GM12865 (cell line): Measurements from ENCODE around the gene IL17RA.

Experiments
- DNase-seq: peaks from one replicate; pipeline ENCODE4 v3.0.0; 2010; ENCODE audit warnings: low read depth
- H3K4me3 ChIP-seq: 2 replicates; pipeline ENCODE4 v1.5.1; 2011; ENCODE audit warnings: mild to moderate bottlenecking, low read depth, low read length, control low read depth
- TF ChIP-seq, protein P1 (sequence below): IDR thresholded peaks from 2 replicates; pipeline ENCODE4 v1.5.1; 2011; ENCODE audit warnings: low read length, control low read depth, low read depth, inconsistent platforms; ENCODE audit not compliant: insufficient read depth; ENCODE audit errors: missing control alignments

The IL17RA gene

DNA sequence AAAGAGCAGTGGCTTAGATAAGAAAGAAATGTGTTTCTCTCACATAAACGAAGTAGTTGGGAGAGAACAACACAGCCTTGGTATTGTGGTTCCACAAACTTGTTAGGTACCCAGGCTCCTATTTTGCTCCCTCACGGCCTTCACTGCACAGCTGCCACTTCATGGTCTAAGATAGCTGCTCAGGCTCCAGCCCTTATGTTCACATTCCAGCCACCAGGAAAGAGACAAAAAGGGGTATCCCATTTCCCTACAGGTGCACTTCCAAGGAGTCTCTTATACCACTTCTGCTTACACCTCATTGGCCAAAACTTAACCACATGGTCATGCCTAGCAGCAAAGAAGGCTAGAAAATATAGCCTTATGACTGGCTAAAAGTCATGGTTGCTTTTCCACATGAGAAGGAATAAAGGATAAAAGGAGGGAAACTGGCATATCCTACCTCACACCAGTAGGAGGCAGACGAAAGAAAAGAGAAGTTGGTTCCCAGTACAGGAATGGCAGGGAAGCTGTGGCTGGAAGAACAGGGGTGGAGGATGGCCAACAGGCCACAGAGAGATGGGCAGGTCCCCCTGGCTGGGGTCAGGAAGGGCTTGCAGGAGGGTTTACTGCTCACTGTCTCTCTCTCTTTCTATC lies 79.7 kb downstream of the IL17RA start:
- no peak for DNase-seq
- no peak overlapping the region for H3K4me3 ChIP-seq
- TF ChIP-seq, protein P1, sequence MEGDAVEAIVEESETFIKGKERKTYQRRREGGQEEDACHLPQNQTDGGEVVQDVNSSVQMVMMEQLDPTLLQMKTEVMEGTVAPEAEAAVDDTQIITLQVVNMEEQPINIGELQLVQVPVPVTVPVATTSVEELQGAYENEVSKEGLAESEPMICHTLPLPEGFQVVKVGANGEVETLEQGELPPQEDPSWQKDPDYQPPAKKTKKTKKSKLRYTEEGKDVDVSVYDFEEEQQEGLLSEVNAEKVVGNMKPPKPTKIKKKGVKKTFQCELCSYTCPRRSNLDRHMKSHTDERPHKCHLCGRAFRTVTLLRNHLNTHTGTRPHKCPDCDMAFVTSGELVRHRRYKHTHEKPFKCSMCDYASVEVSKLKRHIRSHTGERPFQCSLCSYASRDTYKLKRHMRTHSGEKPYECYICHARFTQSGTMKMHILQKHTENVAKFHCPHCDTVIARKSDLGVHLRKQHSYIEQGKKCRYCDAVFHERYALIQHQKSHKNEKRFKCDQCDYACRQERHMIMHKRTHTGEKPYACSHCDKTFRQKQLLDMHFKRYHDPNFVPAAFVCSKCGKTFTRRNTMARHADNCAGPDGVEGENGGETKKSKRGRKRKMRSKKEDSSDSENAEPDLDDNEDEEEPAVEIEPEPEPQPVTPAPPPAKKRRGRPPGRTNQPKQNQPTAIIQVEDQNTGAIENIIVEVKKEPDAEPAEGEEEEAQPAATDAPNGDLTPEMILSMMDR = no peak
